Brain microvascular endothelial cell (primary cell): ENCODE results near the gene SELENOO.

Experiments
- DNase-seq: peaks from one replicate; pipeline ENCODE4 v3.0.0-alpha.2; 2020
- H3K27ac ChIP-seq: fragments of 250-450 bp; sonication (Bioruptor Pico); 2 replicates; pipeline ENCODE4 v1.5.1; 2020; ENCODE audit warnings: mild to moderate bottlenecking, moderate library complexity
- H3K27me3 ChIP-seq: fragments of 250-450 bp; sonication (Bioruptor Pico); replicated peaks from 2 replicates; pipeline ENCODE4 v1.5.1; 2020; ENCODE audit warnings: mild to moderate bottlenecking
- H3K36me3 ChIP-seq: fragments of 250-450 bp; sonication (Bioruptor Pico); replicated peaks from 2 replicates; pipeline ENCODE4 v1.5.1; 2020; ENCODE audit warnings: mild to moderate bottlenecking
- H3K4me3 ChIP-seq: 2 replicates; pipeline ENCODE4 v1.5.1; 2011; ENCODE audit warnings: low read depth, mild to moderate bottlenecking, control low read depth, low read length, moderate library complexity
- in situ Hi-C: cut with HindIII; loops from 2 replicates; pipeline ENCODE4 v1.10.0; 2017; ENCODE audit warnings: low sequenced_read_pairs, low pct_ligation_motif_present
- TF ChIP-seq, protein P1 (sequence below): IDR thresholded peaks from 2 replicates; pipeline ENCODE4 v1.5.1; 2011; ENCODE audit warnings: low read depth, mild to moderate bottlenecking, moderate library complexity, low read length, control low read depth, inconsistent platforms; ENCODE audit errors: missing control alignments

Gene SELENOO

DNA sequence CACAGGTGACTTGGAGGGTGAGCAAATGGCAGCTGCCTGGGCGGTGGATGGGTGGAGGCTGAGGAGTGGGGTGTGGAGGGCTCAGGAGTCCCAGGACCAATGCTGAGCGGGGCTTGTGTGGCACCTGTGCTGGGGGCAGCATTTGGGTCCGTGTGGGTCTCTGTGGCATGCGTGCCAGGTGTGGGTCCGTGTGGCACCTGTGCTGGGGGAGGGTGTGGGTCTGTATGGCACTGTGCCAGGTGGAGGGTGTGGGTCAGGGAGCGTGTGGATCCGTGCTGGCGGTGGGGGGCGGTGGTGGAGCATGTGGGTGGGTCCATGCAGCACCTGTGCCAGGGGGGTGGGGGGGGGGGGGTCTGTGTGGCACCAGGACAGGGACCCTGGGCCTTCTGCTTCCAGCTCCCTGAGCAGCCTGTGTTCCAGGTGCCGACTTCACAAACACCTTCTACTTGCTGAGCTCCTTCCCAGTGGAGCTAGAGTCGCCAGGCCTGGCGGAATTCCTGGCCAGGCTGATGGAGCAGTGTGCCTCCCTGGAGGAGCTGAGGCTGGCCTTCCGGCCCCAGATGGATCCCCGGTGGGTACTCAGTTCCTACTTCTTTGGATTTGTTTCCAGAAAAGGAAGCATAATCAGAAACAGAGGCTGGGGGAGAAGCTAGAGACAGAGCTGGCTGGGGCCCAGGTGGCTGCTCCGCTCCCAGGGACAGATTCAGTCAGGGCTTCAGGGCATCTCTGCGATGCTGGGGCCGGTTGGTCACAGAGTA, 14.7 kb downstream of the SELENOO start:
- Histone ChIP-seq H3K27ac (no peak overlapping the region), H3K27me3 (no peaks in the 10 kb centered on the region), H3K4me3 (no peak overlapping the region), H3K36me3 (peaks cover 58% of the 10 kb centered on the region)
- in situ Hi-C loops = no loop called here
- DNase-seq = no peak
- TF ChIP-seq, protein P1, sequence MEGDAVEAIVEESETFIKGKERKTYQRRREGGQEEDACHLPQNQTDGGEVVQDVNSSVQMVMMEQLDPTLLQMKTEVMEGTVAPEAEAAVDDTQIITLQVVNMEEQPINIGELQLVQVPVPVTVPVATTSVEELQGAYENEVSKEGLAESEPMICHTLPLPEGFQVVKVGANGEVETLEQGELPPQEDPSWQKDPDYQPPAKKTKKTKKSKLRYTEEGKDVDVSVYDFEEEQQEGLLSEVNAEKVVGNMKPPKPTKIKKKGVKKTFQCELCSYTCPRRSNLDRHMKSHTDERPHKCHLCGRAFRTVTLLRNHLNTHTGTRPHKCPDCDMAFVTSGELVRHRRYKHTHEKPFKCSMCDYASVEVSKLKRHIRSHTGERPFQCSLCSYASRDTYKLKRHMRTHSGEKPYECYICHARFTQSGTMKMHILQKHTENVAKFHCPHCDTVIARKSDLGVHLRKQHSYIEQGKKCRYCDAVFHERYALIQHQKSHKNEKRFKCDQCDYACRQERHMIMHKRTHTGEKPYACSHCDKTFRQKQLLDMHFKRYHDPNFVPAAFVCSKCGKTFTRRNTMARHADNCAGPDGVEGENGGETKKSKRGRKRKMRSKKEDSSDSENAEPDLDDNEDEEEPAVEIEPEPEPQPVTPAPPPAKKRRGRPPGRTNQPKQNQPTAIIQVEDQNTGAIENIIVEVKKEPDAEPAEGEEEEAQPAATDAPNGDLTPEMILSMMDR = no peak

DNA sequence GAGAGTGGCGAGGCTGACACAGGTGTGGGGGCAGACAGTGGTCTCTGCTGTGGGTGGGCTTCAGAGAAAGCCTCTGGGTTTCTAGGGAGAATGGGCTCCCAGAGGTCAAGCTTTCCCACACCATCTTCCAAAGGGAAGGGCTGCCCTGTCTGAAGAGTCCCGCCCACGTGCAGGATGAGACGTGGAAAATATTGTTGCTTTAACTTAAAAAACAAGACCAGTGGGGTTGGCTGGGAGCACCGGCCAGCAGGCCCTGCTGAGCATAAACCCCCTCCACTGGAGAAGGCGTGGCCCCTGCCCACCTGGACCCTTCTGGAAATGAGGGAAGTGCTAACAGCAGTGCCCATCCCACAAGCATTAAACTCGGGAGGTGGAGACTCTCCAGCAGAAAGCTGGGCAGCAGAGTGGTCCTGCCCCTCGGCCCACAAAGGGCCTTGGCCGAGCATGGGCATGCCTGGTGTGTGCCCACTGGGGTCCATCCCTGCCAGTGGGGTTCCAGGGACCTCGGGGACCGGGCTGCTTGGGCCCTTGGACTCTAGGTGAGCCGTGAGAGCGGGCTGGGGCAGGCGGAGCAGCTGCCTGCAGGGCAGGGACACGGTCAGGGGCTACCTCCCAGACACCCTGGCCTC, 15.4 kb downstream of the SELENOO start:
- no peak for DNase-seq
- H3K27ac ChIP-seq = no peak overlapping the region
- no peaks in the 10 kb centered on the region for H3K27me3 ChIP-seq
- H3K4me3 ChIP-seq = no peak overlapping the region
- in situ Hi-C loops = no loop called here
- TF ChIP-seq, protein P1 = no peak
- H3K36me3 ChIP-seq = peaks cover 58% of the 10 kb centered on the region

DNA sequence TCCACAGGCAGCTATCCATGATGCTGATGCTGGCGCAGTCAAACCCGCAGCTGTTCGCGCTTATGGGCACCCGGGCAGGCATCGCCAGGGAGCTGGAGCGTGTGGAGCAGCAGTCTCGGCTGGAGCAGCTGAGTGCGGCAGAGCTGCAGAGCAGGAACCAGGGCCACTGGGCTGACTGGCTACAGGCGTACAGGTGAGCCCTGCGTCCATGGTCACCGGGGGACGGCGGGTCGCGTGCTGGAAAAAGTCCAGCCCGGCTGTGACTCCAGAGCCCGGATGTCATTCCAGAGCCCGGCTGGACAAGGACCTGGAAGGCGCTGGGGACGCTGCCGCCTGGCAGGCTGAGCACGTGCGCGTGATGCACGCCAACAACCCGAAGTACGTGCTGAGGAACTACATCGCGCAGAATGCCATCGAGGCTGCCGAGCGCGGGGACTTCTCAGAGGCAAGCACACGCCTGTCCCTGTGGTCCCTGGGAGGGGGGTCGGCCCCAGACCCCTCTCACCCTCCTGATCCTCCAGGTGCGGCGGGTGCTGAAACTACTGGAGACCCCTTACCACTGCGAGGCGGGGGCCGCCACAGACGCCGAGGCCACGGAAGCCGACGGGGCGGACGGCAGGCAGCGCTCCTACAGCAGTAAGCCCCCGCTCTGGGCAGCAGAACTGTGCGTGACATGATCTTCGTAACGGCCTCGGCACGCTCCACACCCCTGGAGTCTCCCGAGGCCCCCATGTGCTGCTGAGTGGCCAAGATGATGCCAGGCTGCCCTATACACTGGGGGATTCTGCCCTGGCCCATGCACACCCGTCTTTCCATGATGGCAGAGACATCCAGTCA, 16.1 kb downstream of the SELENOO start:
- no peak overlapping the region for H3K27ac ChIP-seq
- no peak overlapping the region for H3K4me3 ChIP-seq
- DNase-seq = no peak
- TF ChIP-seq, protein P1 = no peak
- H3K36me3 ChIP-seq = peaks cover 60% of the 10 kb centered on the region
- in situ Hi-C loops = no loop called here
- no peaks in the 10 kb centered on the region for H3K27me3 ChIP-seq

DNA sequence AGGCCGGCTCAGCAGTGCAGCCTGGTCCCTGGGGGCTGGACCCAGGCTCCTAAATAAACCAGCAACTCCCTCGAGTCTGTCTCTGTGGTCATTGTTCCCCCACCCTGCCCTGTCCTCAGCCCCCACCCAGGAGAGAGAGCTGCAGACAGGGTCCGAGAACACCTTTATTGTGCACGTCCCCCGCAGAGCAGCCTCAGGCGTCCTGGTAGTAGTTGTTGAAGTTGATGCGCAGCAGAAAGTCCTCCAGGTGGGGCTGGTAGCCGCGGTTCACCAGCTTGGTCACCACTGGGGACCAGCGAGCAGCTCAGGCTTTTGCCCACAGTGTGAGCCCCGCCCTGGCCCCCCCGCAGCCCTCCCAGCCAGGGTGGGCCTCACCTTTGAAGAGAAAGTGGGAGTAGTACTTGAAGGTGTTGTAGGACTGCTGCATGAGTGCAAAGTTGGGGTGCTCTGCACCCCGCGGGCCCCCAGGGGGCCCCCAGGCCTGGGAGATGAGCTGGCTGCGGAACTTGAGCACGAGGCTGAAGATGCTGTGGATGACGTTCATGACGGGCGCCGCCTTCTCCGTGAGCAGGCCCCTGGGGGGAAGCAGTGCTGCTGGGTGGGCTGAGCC, 16.8 kb downstream of the SELENOO start:
- DNase-seq = no peak
- no peak overlapping the region for H3K4me3 ChIP-seq
- in situ Hi-C loops = no loop called here
- TF ChIP-seq, protein P1 = no peak
- no peak overlapping the region for H3K27ac ChIP-seq
- no peaks in the 10 kb centered on the region for H3K27me3 ChIP-seq
- H3K36me3 ChIP-seq = peaks cover 68% of the 10 kb centered on the region

- Histone ChIP-seq H3K27me3 (no peaks in the 10 kb centered on the region), H3K4me3 (no peak overlapping the region), H3K36me3 (peaks cover 69% of the 10 kb centered on the region), H3K27ac (no peak overlapping the region)
- no peak for DNase-seq
- TF ChIP-seq, protein P1 = no peak
- in situ Hi-C loops = no loop called here
Measured at GRCh38 chr22:50218153-50218995, 17.6 kb downstream of the SELENOO start.
